Lower leg skin (tissue), 4 donors: ENCODE data around the gene ZNF414. TPM values are rescaled to one million over a fixed set of nuclear protein-coding genes. Genes with fewer than 3 reads are reported as not detected.

Experiments used
- DNase-seq, 2 donors: peaks; one replicate each; pipeline ENCODE4 v3.0.0-alpha.2; 2019; ENCODE audit warnings: low spot score in 2 of 2
- H3K4me3 ChIP-seq: fragments of 200-600 bp; sonication (generic); 2 replicates; pipeline ENCODE4 v1.5.1; 2017; ENCODE audit warnings: mild to moderate bottlenecking, low read depth; ENCODE audit not compliant: poor library complexity, severe bottlenecking
- POLR2A ChIP-seq, 2 donors: fragments of 450-650 bp; IDR thresholded peaks; one replicate each; pipeline ENCODE4 v1.6.1; 2016 to 2017; ENCODE audit warnings: antibody characterized with exemption in 2 of 2, mild to moderate bottlenecking in 1 of 2, moderate library complexity in 1 of 2
- WGBS, 2 donors: methylation state at CpG; one replicate each; pipeline ENCODE4 v1.1.5; 2018; 5-methylcytosine and 5-hydroxymethylcytosine counted together
- intact Hi-C: fragments of 100-400 bp; cut with DNase I; formaldehyde crosslinking; loops from one replicate; pipeline ENCODE4 v1.15.0; 2023; ENCODE audit warnings: low total_unique reads
- total RNA-seq, 4 donors: library from RNA; depleted of rRNA; stranded (reverse); fragments of >200 nt; gene quantifications; one replicate each; pipeline ENCODE4 v1.1.0, GENCODE V29; 2016
- TF ChIP-seq, protein P1 (sequence below), 3 donors: fragments of 450-650 bp; IDR thresholded peaks; one replicate each; pipeline ENCODE4 v1.5.1; 2016; ENCODE audit warnings: antibody characterized with exemption in 3 of 3, mild to moderate bottlenecking in 3 of 3, moderate library complexity in 2 of 3

The ZNF414 gene
- total RNA-seq, 4 donors from 2014 or later, result 14.8 to 42.2 (median 18.8) TPM

GRCh38 chr19:8532225-8532624, 18.3 kb upstream of the ZNF414 start:
- no peak overlapping the region for H3K4me3 ChIP-seq
- TF ChIP-seq, protein P1, sequence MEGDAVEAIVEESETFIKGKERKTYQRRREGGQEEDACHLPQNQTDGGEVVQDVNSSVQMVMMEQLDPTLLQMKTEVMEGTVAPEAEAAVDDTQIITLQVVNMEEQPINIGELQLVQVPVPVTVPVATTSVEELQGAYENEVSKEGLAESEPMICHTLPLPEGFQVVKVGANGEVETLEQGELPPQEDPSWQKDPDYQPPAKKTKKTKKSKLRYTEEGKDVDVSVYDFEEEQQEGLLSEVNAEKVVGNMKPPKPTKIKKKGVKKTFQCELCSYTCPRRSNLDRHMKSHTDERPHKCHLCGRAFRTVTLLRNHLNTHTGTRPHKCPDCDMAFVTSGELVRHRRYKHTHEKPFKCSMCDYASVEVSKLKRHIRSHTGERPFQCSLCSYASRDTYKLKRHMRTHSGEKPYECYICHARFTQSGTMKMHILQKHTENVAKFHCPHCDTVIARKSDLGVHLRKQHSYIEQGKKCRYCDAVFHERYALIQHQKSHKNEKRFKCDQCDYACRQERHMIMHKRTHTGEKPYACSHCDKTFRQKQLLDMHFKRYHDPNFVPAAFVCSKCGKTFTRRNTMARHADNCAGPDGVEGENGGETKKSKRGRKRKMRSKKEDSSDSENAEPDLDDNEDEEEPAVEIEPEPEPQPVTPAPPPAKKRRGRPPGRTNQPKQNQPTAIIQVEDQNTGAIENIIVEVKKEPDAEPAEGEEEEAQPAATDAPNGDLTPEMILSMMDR (IDR thresholded peaks at IDR 0.05), result no peak
- TF ChIP-seq POLR2A (IDR thresholded peaks at IDR 0.05), result no peak
- WGBS, 2 donors, result 63 to 70% methylated on average over 2 of the region's 2 CpGs
- no peak for DNase-seq
- intact Hi-C loops, result no loop called here

DNA sequence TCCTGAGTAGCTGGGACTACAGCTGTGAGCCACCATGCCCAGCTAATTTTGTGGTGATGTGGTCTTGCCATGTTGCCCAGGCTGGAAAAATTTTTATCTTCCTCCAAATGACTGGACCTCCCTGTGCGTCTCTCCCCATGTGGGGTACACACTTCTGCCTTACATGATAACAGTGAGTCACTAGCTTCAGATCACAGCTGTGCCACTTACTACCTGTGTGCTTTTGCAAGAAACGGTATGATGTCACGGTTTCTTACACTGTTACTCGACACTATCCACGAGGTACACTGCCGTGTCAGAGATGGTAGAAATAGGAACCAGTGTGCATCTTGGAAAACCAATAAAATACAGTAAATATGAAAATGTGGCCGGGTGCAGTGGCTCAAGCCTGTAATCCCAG, 17.5 kb upstream of the ZNF414 start:
- TF ChIP-seq POLR2A (IDR thresholded peaks at IDR 0.05), result no peak
- TF ChIP-seq, protein P1 (IDR thresholded peaks at IDR 0.05), result no peak
- H3K4me3 ChIP-seq, result no peak overlapping the region
- no peak for DNase-seq
- 85 to 88% methylated on average over 7 of the region's 7 CpGs for WGBS, 2 donors
- intact Hi-C loops, result no loop called here

GRCh38 chr19:8530061-8530679, 16.2 kb upstream of the ZNF414 start:
- no peak for DNase-seq
- H3K4me3 ChIP-seq, result no peak overlapping the region
- intact Hi-C loops, result no loop called here
- WGBS, 2 donors, result 91 to 93% methylated on average over 34 to 35 of the region's 35 CpGs
- no peak for TF ChIP-seq POLR2A (IDR thresholded peaks at IDR 0.05)
- TF ChIP-seq, protein P1 (IDR thresholded peaks at IDR 0.05), result no peak

DNA sequence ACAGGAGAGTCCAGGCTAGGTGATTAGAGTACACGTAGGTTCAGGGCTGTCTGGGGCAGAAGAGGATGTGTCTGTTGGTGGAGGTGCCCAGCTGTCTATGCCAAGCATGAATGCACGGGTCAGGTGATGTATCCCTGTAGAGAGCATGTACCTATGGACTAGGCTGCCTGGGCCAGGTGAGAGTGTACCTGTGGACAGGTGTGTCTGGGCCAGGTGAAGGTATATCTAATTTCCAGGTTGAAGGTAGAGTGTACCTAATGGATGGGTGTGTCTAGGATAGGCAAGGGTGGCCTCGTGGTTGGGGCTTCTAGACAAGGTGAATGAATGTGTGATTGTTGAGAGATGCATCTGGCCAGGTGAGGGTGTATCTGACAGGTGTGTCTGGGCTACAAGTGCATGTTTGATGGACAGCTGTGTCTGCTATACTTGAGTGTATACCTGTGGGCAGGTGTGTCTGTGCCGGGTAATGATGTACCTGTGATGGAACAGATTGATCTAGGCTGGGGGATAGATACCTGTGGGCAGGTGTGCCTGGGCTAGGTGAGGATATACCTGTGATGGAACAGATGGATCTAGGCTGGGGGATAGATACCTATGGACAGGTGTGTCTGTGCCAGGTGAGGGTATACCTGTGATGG, 15.5 kb upstream of the ZNF414 start:
- no peak overlapping the region for H3K4me3 ChIP-seq
- intact Hi-C loops, result no loop called here
- no peak for TF ChIP-seq POLR2A (IDR thresholded peaks at IDR 0.05)
- TF ChIP-seq, protein P1 (IDR thresholded peaks at IDR 0.05), result no peak
- 82 to 91% methylated on average over 4 of the region's 4 CpGs for WGBS, 2 donors
- DNase-seq, result no peak

GRCh38 chr19:8528500-8528899, 14.5 kb upstream of the ZNF414 start:
- intact Hi-C loops, result no loop called here
- no peak overlapping the region for H3K4me3 ChIP-seq
- TF ChIP-seq, protein P1 (IDR thresholded peaks at IDR 0.05), result no peak
- TF ChIP-seq POLR2A (IDR thresholded peaks at IDR 0.05), result no peak
- DNase-seq, result no peak
- WGBS, 2 donors, result 49 to 62% methylated on average over 4 of the region's 4 CpGs
